Effector memory CD4-positive, alpha-beta T cell (primary cell): Measurements from ENCODE around the gene FADS3.

ENCODE experiments used
- DNase-seq, 3 donors: peaks; one replicate each; pipeline ENCODE4 v3.0.0-alpha.2; 2020
- H3K27ac ChIP-seq: 2 replicates; pipeline ENCODE4 v1.7.0; 2013; ENCODE audit warnings: mild to moderate bottlenecking, low read length, moderate library complexity; ENCODE audit not compliant: insufficient read depth, poor library complexity, severe bottlenecking
- H3K27me3 ChIP-seq: replicated peaks from 2 replicates; pipeline ENCODE4 v1.7.0; 2013; ENCODE audit warnings: mild to moderate bottlenecking, low read length; ENCODE audit not compliant: insufficient read depth, control insufficient read depth, poor library complexity, severe bottlenecking
- H3K36me3 ChIP-seq: 2 replicates; pipeline ENCODE4 v1.7.0; 2013; ENCODE audit warnings: mild to moderate bottlenecking, low read length, moderate library complexity; ENCODE audit not compliant: control insufficient read depth, insufficient read depth
- H3K4me1 ChIP-seq: 2 replicates; pipeline ENCODE4 v1.7.0; 2013; ENCODE audit warnings: low read length, mild to moderate bottlenecking; ENCODE audit not compliant: control insufficient read depth, insufficient read depth, poor library complexity, severe bottlenecking
- H3K4me3 ChIP-seq: 2 replicates; pipeline ENCODE4 v1.7.0; 2013; ENCODE audit warnings: low read length, low read depth, mild to moderate bottlenecking; ENCODE audit not compliant: insufficient read depth, poor library complexity, severe bottlenecking
- H3K9me3 ChIP-seq: 2 replicates; pipeline ENCODE4 v1.7.0; 2013; ENCODE audit warnings: mild to moderate bottlenecking, low read length, moderate library complexity; ENCODE audit not compliant: control insufficient read depth

Gene FADS3

DNA sequence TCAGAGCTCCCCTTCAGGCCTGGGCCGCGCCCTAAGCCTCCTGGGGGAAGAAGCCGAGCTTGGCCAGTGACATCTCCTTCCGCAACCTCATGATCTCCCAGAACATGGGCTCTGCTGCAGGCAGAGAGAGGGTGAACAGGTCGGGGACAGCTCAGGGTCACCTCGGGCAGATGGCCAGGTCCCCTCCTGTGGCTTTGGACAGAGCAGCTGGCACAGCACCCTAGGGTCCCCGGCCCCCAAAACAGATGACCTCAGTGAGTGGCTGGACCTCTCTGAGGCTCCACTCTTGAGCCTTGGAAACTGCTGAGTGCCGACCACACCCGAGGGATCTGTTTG, 6.9 kb upstream of the FADS3 start:
- Histone ChIP-seq H3K27ac (no peak overlapping the region), H3K4me3 (no peak overlapping the region), H3K27me3 (no peaks in the 10 kb centered on the region), H3K36me3 (no peaks in the 10 kb centered on the region), H3K4me1 (no peaks in the 10 kb centered on the region), H3K9me3 (no peaks in the 10 kb centered on the region)
- no peak for DNase-seq

DNA sequence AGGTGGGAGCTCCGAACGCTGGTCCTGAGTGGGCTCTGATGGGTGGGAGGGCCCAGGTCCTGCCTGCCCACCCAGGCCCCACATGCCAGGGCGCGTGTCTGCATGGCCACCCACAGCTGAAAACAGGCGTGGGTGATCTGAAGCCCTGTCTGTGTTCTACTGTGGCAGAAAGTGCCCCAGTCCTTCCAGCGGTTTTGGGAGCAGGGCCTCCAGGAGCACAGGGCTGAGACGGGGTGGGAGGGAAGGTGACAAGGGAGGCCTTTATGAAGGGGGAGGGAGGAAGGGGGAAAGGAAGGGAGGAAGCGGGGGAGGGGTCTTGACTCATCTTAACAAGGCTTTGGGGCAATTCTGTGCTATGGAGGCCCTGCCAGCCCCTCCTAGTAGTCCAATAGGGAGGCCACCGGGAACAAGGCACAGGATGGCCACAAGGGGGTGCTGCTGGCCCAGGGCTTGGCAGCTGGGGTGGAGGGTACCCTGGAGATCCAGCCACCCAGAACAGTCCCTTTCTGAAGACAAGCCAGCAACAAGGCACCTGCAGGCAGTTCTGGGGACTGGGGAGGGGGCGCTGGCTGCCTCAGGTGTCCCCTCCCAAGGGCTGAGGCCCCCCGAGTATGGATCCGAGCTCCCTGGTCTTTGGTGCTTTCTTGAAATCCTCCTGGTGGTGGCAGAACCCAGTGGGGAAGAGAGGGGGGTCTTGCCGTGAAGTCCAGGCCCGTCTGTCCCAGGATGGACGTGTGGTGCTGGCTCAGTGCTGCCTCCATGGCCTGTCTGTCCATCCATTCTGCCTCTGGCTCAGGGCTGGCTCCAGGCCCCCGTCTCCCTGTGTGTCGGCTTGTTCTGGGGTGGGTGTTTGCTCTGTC, 6.3 kb upstream of the FADS3 start:
- Histone ChIP-seq H3K36me3 (no peaks in the 10 kb centered on the region), H3K27me3 (no peaks in the 10 kb centered on the region), H3K4me1 (no peaks in the 10 kb centered on the region), H3K9me3 (no peaks in the 10 kb centered on the region), H3K27ac (no peak overlapping the region), H3K4me3 (no peak overlapping the region)
- peak; percentile 39 to 61 (median 51) for DNase-seq

- Histone ChIP-seq H3K9me3 (no peaks in the 10 kb centered on the region), H3K4me3 (no peak overlapping the region), H3K36me3 (no peaks in the 10 kb centered on the region), H3K27ac (no peak overlapping the region), H3K27me3 (no peaks in the 10 kb centered on the region), H3K4me1 (no peaks in the 10 kb centered on the region)
- DNase-seq, result no peak
Measured at GRCh38 chr11:61896665-61897386, 5.5 kb upstream of the FADS3 start.

- Histone ChIP-seq H3K4me3 (no peak overlapping the region), H3K9me3 (no peaks in the 10 kb centered on the region), H3K36me3 (no peaks in the 10 kb centered on the region), H3K27ac (no peak overlapping the region), H3K27me3 (no peaks in the 10 kb centered on the region), H3K4me1 (peaks cover 2% of the 10 kb centered on the region)
- DNase-seq, result no peak
Measured at GRCh38 chr11:61895718-61896059, 4.3 kb upstream of the FADS3 start.

GRCh38 chr11:61895046-61895717, 3.8 kb upstream of the FADS3 start:
- Histone ChIP-seq H3K36me3 (no peaks in the 10 kb centered on the region), H3K27me3 (no peaks in the 10 kb centered on the region), H3K4me3 (no peak overlapping the region), H3K27ac (no peak overlapping the region), H3K4me1 (peaks cover 7% of the 10 kb centered on the region), H3K9me3 (no peaks in the 10 kb centered on the region)
- no peak for DNase-seq

DNA sequence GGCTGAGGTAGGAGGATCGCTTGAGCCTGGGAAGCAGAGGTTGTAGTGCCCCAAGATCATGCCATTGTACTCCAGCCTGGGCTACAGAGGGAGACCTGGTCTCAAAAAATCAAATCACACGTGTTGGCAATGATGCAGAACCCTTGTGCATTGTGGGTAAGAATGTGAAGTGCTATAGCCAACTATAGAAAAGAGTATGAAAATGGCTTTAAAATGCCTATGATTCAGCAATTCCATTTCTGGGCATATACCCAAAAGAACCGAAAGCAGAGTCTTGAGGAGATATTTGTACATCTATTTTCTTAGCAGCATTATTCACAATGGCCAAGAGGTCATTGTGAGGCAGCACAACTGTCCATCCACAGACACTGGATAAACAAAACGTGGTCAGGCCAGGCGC, 2.6 kb upstream of the FADS3 start:
- Histone ChIP-seq H3K27me3 (no peaks in the 10 kb centered on the region), H3K27ac (no peak overlapping the region), H3K4me3 (no peak overlapping the region), H3K36me3 (no peaks in the 10 kb centered on the region), H3K9me3 (no peaks in the 10 kb centered on the region), H3K4me1 (peaks cover 9% of the 10 kb centered on the region)
- DNase-seq, result no peak

DNA sequence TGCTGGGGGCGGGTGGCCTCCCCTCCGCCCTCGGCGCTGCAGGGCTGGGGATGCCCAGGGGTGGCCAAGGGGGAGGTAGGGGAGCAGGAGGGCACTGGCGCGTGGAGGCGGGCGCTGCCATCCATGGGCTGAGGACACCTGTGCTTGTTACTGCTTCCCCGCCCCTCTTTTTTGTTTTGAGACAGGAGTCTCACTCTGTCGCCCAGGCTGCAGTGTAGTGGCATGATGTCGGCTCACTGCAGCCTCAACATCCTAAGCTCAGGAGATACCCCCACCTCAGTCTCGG, 683 bp upstream of the FADS3 start:
- Histone ChIP-seq H3K27me3 (no peaks in the 10 kb centered on the region), H3K36me3 (no peaks in the 10 kb centered on the region), H3K9me3 (no peaks in the 10 kb centered on the region), H3K4me3 (peak overlapping the region; percentile 60), H3K4me1 (peaks cover 9% of the 10 kb centered on the region), H3K27ac (peak overlapping the region; percentile 60)
- no peak for DNase-seq

GRCh38 chr11:61890529-61891330, 615 bp downstream of the FADS3 start:
- no peaks in the 10 kb centered on the region for H3K36me3 ChIP-seq
- peak overlapping the region; percentile 61 for H3K27ac ChIP-seq
- H3K27me3 ChIP-seq, result no peaks in the 10 kb centered on the region
- H3K4me1 ChIP-seq, result peaks cover 9% of the 10 kb centered on the region
- peak in 2 of 3 donors; percentile 7 to 23 for DNase-seq
- no peaks in the 10 kb centered on the region for H3K9me3 ChIP-seq
- H3K4me3 ChIP-seq, result peak overlapping the region; percentile 85

- Histone ChIP-seq H3K36me3 (no peaks in the 10 kb centered on the region), H3K4me1 (peaks cover 9% of the 10 kb centered on the region), H3K27me3 (no peaks in the 10 kb centered on the region), H3K27ac (no peak overlapping the region), H3K9me3 (no peaks in the 10 kb centered on the region), H3K4me3 (no peak overlapping the region)
- DNase-seq, result no peak
Measured at GRCh38 chr11:61889831-61890230, 1.5 kb downstream of the FADS3 start.
